Measurements from ENCODE around the gene SCN4A. TPM values are rescaled to one million over a fixed set of nuclear protein-coding genes. Genes with fewer than 3 reads are reported as not detected.

Gene SCN4A
- total RNA-seq, 1 donor from 2014 or later = 0.78 TPM

DNA sequence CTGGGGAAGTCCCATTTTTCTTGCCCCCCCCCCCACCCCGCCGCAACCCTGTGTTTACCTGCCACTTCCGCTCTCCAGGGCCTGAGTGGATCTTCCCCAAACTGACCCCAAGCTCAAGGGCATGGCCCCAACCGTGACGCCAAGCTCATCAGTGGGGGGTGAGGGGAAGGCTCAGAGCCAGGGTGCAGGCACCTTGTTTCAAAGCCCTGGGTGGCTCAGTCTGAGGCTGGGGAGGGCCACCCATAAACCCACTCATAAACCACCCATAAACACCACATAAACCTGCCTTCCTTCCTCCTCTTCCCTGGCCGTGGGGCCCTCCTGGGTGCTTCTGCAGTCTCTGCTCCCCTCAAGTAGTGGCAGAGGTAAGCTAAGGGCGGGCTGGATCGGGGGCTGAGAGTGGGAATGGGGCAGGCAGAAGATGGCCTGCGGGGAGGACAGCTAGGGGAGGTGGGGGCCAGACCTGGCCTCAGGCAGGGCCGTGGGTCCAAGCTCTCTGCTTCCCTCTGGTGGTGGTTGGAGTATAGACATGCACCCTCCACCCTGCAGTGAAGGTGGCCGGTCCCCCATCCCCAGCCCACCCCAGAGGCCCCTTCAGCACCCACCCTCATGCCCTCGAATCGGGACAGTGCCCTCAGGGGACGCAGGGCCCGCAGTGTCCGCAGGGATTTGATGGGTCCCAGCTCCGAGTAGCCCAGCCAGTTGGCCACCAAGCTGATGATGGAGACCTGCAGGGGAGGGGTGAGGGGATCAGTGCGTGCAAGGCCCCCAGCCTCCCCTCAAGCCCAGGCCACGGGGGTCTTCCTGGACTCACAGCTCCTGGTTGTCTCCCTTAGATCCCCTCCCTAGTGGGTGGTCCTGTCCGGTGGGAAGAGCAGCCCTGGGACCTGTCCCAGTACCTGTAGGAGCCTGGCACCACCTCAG, 26.0 kb downstream of the SCN4A start:
- CTCF ChIA-PET = interaction anchor here (0.7 to 3.1 kb wide), 24 partner anchors 7 to 187 kb away, joined by 3 to 321 read pairs (median 7); partner anchors contain the start of genes CD79B, CSHL1, GH1 and ICAM2
- Mint-ChIP-seq H3K27ac (peak overlapping the region; percentile 91), H3K36me3 (ENCODE audit: low read depth) (no peaks in the 10 kb centered on the region), H3K4me1 (peaks cover 47% of the 10 kb centered on the region), H3K27me3 (no peaks in the 10 kb centered on the region), H3K4me3 (peak overlapping the region; percentile 74), H3K9me3 (no peaks in the 10 kb centered on the region)
- DNase-seq (peak; percentile 67), ATAC-seq (ENCODE audit: low read depth) (peak; percentile 72)
- intact Hi-C loops (cut with micrococcal nuclease) = loop anchor here (1.0 kb wide), 7 partner anchors 9 to 336 kb away; partner anchors contain the start of genes CD79B and ICAM2
- POLR2A ChIA-PET = interaction anchor here (0.5 to 3.1 kb wide), 19 partner anchors 8 to 1024 kb away, joined by 3 to 837 read pairs (median 7); partner anchors contain the start of genes CCDC47, CD79B, CSHL1 and DDX42
- TF ChIP-seq, protein P1, sequence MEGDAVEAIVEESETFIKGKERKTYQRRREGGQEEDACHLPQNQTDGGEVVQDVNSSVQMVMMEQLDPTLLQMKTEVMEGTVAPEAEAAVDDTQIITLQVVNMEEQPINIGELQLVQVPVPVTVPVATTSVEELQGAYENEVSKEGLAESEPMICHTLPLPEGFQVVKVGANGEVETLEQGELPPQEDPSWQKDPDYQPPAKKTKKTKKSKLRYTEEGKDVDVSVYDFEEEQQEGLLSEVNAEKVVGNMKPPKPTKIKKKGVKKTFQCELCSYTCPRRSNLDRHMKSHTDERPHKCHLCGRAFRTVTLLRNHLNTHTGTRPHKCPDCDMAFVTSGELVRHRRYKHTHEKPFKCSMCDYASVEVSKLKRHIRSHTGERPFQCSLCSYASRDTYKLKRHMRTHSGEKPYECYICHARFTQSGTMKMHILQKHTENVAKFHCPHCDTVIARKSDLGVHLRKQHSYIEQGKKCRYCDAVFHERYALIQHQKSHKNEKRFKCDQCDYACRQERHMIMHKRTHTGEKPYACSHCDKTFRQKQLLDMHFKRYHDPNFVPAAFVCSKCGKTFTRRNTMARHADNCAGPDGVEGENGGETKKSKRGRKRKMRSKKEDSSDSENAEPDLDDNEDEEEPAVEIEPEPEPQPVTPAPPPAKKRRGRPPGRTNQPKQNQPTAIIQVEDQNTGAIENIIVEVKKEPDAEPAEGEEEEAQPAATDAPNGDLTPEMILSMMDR (IDR thresholded peaks at IDR 0.05) = no peak

DNA sequence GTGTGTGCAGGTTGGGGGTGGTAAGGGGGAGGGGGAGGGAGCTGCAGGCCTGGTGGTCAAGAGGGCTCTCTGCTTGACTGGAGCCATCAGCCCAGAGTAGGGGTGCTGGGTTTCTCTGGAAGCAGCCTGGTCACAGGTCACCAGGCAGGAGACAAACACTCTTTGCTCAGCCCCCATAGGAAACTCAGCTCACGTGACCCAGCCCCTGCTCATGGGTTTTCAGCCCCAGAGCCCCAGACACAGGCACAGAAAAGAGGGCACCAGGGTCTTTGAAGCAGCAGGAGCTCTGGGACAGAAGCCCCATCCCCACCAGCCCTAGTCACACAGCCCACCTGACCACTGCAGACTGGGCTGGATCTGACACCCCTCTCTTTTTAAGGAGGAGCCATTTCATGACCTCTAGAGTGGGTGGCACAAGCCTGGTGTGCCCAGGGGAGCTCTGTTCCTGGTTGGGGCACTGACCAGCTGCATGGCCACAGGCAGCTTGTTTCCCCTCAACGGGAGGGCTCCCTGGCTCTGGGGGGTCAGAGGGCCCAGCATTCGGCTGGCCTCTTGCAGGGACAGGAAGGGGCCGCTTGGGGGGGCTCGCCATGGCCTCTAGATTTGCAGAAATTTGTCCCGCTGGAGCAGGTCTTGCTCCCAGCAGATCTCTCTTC, 26.8 kb downstream of the SCN4A start:
- intact Hi-C loops (cut with micrococcal nuclease) = loop anchor here (1.0 kb wide), 7 partner anchors 9 to 336 kb away; partner anchors contain the start of genes CD79B and ICAM2
- peak overlapping the region; percentile 91 for H3K27ac Mint-ChIP-seq
- ChIA-PET CTCF (interaction anchor here (0.7 to 3.1 kb wide), 24 partner anchors 8 to 188 kb away, joined by 3 to 321 read pairs (median 7); partner anchors contain the start of genes CD79B, CSHL1, GH1 and ICAM2), POLR2A (interaction anchor here (0.5 to 3.1 kb wide), 19 partner anchors 9 to 1025 kb away, joined by 3 to 837 read pairs (median 7); partner anchors contain the start of genes CCDC47, CD79B, CSHL1 and DDX42)
- peaks cover 52% of the 10 kb centered on the region for H3K4me1 Mint-ChIP-seq
- no peaks in the 10 kb centered on the region for H3K27me3 Mint-ChIP-seq
- ATAC-seq (ENCODE audit: low read depth) (peak; percentile 57), DNase-seq (peak; percentile 61)
- H3K36me3 Mint-ChIP-seq (ENCODE audit: low read depth) = no peaks in the 10 kb centered on the region
- TF ChIP-seq, protein P1 (IDR thresholded peaks at IDR 0.05) = no peak
- H3K4me3 Mint-ChIP-seq = peak overlapping the region; percentile 74
- no peaks in the 10 kb centered on the region for H3K9me3 Mint-ChIP-seq

DNA sequence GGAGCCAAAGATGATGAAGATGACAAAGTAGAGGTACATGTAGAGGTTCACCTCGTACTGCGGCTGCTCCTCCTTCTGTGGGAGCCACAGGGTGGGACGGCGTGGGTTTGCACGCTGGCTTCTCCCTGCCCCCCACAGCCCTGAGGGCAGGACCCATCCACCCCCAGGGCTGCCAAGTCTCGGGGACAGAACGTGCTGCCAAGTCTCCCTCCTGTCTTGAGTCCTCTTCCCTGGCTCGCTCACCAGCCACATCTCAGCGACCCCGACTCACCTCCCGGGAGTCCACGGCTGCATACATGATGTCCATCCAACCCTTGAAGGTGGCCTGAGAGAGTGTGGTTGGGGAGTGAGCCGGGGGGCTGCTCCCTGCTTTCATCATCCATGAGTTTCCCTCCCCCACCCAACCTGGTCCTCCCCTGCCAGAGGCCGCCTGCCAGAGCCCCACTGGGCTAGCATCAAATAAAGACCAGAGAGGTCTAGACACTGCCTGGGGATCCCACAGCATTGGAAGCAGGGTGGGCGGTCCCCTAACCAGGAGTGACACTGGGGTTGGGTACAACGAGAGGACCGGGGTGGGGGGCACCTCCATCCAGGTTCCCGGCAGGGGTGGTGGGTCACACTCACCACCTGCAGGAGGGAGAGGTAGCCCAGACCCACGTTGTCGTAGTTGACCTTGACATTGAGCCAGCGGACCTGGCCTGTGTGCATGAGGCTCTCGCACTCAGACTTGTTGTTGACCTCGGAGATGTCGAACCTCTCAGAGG, 27.8 kb downstream of the SCN4A start:
- ChIA-PET POLR2A (interaction anchor here (1.3 to 3.1 kb wide), 7 partner anchors 8 to 80 kb away, joined by 4 to 837 read pairs (median 29); partner anchors contain the start of genes CD79B, CSHL1, GH1 and ICAM2), CTCF (interaction anchor here (1.0 to 3.1 kb wide), 11 partner anchors 9 to 81 kb away, joined by 4 to 321 read pairs (median 26); partner anchors contain the start of genes CD79B, CSHL1, GH1 and ICAM2)
- intact Hi-C loops (cut with micrococcal nuclease) = no loop called here
- DNase-seq = no peak
- peak overlapping the region; percentile 91 for H3K27ac Mint-ChIP-seq
- no peaks in the 10 kb centered on the region for H3K9me3 Mint-ChIP-seq
- peaks cover 49% of the 10 kb centered on the region for H3K4me1 Mint-ChIP-seq
- H3K27me3 Mint-ChIP-seq = no peaks in the 10 kb centered on the region
- no peak for ATAC-seq (ENCODE audit: low read depth)
- peak overlapping the region; percentile 74 for H3K4me3 Mint-ChIP-seq
- H3K36me3 Mint-ChIP-seq (ENCODE audit: low read depth) = no peaks in the 10 kb centered on the region
- TF ChIP-seq, protein P1 (IDR thresholded peaks at IDR 0.05) = no peak

DNA sequence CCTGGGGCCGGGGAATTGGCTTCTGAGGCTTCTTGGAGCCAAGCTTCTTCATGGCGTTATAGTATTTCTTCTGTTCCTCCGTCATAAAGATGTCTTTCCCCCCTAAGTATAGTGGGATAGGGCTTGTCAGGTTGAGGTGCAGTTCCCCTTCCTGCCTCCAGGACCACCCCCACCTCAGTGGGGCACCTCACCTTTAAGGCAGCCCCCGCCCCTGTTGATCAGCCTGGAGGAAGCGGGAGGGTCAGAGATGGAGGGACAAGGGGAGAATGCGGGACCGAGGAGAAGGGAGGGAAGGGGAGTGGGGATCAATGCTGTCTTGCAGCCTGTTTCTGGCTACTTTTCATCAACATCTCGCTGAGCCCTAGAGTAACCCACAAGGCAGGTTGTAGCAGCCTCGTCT, 29.0 kb downstream of the SCN4A start:
- ATAC-seq (ENCODE audit: low read depth) (no peak), DNase-seq (no peak)
- no peak overlapping the region for H3K27ac Mint-ChIP-seq
- intact Hi-C loops (cut with micrococcal nuclease) = no loop called here
- no peaks in the 10 kb centered on the region for H3K36me3 Mint-ChIP-seq (ENCODE audit: low read depth)
- TF ChIP-seq, protein P1 (IDR thresholded peaks at IDR 0.05) = no peak
- H3K27me3 Mint-ChIP-seq = no peaks in the 10 kb centered on the region
- ChIA-PET POLR2A (interaction anchor here (1.0 to 4.2 kb wide), 5 partner anchors 8 to 82 kb away, joined by 3 to 28 read pairs (median 4); partner anchors contain the start of gene CD79B), CTCF (interaction anchor here (1.0 to 1.7 kb wide), 2 partner anchors 11 to 24 kb away, joined by 5 read pairs; no protein-coding TSS in a partner anchor)
- peaks cover 58% of the 10 kb centered on the region for H3K4me1 Mint-ChIP-seq
- no peaks in the 10 kb centered on the region for H3K9me3 Mint-ChIP-seq
- H3K4me3 Mint-ChIP-seq = no peak overlapping the region
